IMR-90 (cell line): ENCODE results near the gene ZNF835. TPM values are rescaled to one million over a fixed set of nuclear protein-coding genes. Genes with fewer than 3 reads are reported as not detected.

Experiments
- ATAC-seq: fragments of 200-7000 bp; cut with Tn5 transposase; 2 replicates; pipeline ENCODE4 v1.9.1; 2020; ENCODE audit warnings: low read depth, mild to moderate bottlenecking, moderate library complexity
- BruUV-seq: library from RNA; stranded (reverse); fragments of 400-500 nt; replicated peaks from 2 replicates; lab custom pipeline; 2021; lab: Mats Ljungman, UMichigan
- CTCF ChIA-PET: fragments of 300-600 bp; formaldehyde crosslinking; extraction: SDS; loops from one replicate; lab custom pipeline; 2021; ENCODE audit warnings: antibody characterized with exemption; lab: Yijun Ruan, JAX
- POLR2A ChIA-PET: fragments of 300-600 bp; sonication (Branson Sonifier 250); formaldehyde crosslinking; loops from one replicate; lab custom pipeline; 2022; ENCODE audit warnings: antibody characterized with exemption; ENCODE audit not compliant: unreplicated experiment; lab: Charles Lee
- DNase-seq: peaks from one replicate; pipeline ENCODE4 v3.0.0; 2013
- H2AFZ ChIP-seq: replicated peaks from 2 replicates; pipeline ENCODE3; 2013; ENCODE audit warnings: low read length, mild to moderate bottlenecking; ENCODE audit not compliant: poor library complexity
- H2AK5ac ChIP-seq: 2 replicates; pipeline ENCODE4 v1.6.1; 2013; ENCODE audit warnings: low read depth, low read length, inconsistent platforms
- H2AK9ac ChIP-seq: replicated peaks from 2 replicates; pipeline ENCODE3; 2013; ENCODE audit warnings: mild to moderate bottlenecking, low read depth, low read length, moderate library complexity; ENCODE audit not compliant: poor library complexity
- H2BK120ac ChIP-seq: 2 replicates; pipeline ENCODE4 v1.6.1; 2013; ENCODE audit warnings: low read depth, low read length, inconsistent platforms
- H2BK15ac ChIP-seq: 3 replicates; pipeline ENCODE4 v1.6.1; 2013; ENCODE audit warnings: low read depth, low read length, inconsistent platforms
- H2BK20ac ChIP-seq: 2 replicates; pipeline ENCODE4 v1.6.1; 2013; ENCODE audit warnings: low read depth, mild to moderate bottlenecking, inconsistent platforms, low read length, moderate library complexity
- H2BK5ac ChIP-seq: 2 replicates; pipeline ENCODE4 v1.6.1; 2013; ENCODE audit warnings: mild to moderate bottlenecking, low read depth, low read length, inconsistent platforms; ENCODE audit not compliant: poor library complexity, severe bottlenecking
- H3K14ac ChIP-seq: replicated peaks from 2 replicates; pipeline ENCODE4 v1.6.1; 2013; ENCODE audit warnings: low read depth, low read length, inconsistent platforms
- H3K18ac ChIP-seq: 2 replicates; pipeline ENCODE4 v1.6.1; 2013; ENCODE audit warnings: low read depth, low read length, control low read depth
- H3K23ac ChIP-seq: 2 replicates; pipeline ENCODE4 v1.6.1; 2013; ENCODE audit warnings: low read depth, low read length, inconsistent platforms
- H3K27ac ChIP-seq: 2 replicates; pipeline ENCODE4 v1.5.1; 2013; ENCODE audit warnings: mild to moderate bottlenecking, control low read depth, low read length; ENCODE audit not compliant: insufficient read depth
- H3K27me3 ChIP-seq: 2 replicates; pipeline ENCODE4 v1.6.1; 2013; ENCODE audit warnings: low read length; ENCODE audit not compliant: control insufficient read depth, insufficient read depth
- H3K36me3 ChIP-seq: 2 replicates; pipeline ENCODE4 v1.6.1; 2013; ENCODE audit warnings: low read length, mixed read lengths; ENCODE audit not compliant: control insufficient read depth, insufficient read depth
- H3K4ac ChIP-seq: 2 replicates; pipeline ENCODE4 v1.6.1; 2013; ENCODE audit warnings: low read depth, low read length, inconsistent platforms
- H3K4me1 ChIP-seq: 2 replicates; pipeline ENCODE4 v1.6.1; 2013; ENCODE audit warnings: low read length, mixed read lengths; ENCODE audit not compliant: control insufficient read depth, insufficient read depth
- H3K4me2 ChIP-seq: 2 replicates; pipeline ENCODE4 v1.6.1; 2013; ENCODE audit warnings: low read depth, mild to moderate bottlenecking, control low read depth, low read length, moderate library complexity
- H3K4me3 ChIP-seq: 2 replicates; pipeline ENCODE4 v1.5.1; 2013; ENCODE audit warnings: low read depth, mild to moderate bottlenecking, control low read depth, low read length, moderate library complexity; ENCODE audit not compliant: insufficient read depth
- H3K56ac ChIP-seq: 2 replicates; pipeline ENCODE4 v1.6.1; 2013; ENCODE audit warnings: low read length, inconsistent platforms; ENCODE audit not compliant: insufficient read depth; ENCODE audit errors: extremely low read depth
- H3K79me1 ChIP-seq, 2 experiments: 2 replicates each; pipeline ENCODE4 v1.6.1; 2013; ENCODE audit warnings: low read length in 2 of 2, inconsistent platforms in 1 of 2, low read depth in 1 of 2
- H3K9ac ChIP-seq: 2 replicates; pipeline ENCODE4 v1.6.1; 2013; ENCODE audit warnings: low read depth, low read length, control low read depth
- H3K9me1 ChIP-seq: 2 replicates; pipeline ENCODE4 v1.6.1; 2013; ENCODE audit warnings: low read length, inconsistent platforms; ENCODE audit not compliant: insufficient read depth
- H3K9me3 ChIP-seq: 2 replicates; pipeline ENCODE4 v1.6.1; 2013; ENCODE audit warnings: low read length; ENCODE audit not compliant: control insufficient read depth, insufficient read depth
- H4K20me1 ChIP-seq: 2 replicates; pipeline ENCODE4 v1.6.1; 2013; ENCODE audit warnings: low read length, inconsistent platforms; ENCODE audit not compliant: insufficient read depth
- H4K5ac ChIP-seq: 2 replicates; pipeline ENCODE4 v1.6.1; 2013; ENCODE audit warnings: mild to moderate bottlenecking, low read depth, low read length, control low read depth
- H4K8ac ChIP-seq, 2 experiments: 2 replicates each; pipeline ENCODE4 v1.6.1; 2013; ENCODE audit warnings: low read depth in 2 of 2, low read length in 2 of 2, control low read depth in 1 of 2, inconsistent platforms in 1 of 2
- H4K91ac ChIP-seq: 2 replicates; pipeline ENCODE4 v1.6.1; 2013; ENCODE audit warnings: low read depth, low read length, inconsistent platforms; ENCODE audit not compliant: insufficient read depth
- MAFK ChIP-seq: IDR thresholded peaks from 2 replicates; pipeline ENCODE4 v1.6.1; 2012; ENCODE audit warnings: low read depth, low read length, improper control_type of control experiment
- NFE2L2 ChIP-seq: fragments of 150-350 bp; IDR thresholded peaks from 2 replicates; pipeline ENCODE4 v1.6.1; 2016; ENCODE audit warnings: low read depth, mild to moderate bottlenecking, low read length
- WGBS, 2 experiments: methylation state at CpG; one replicate each; pipeline versions ENCODE4 v1.1.5 to v1.1.7; 2013; ENCODE audit warnings: missing lambda C conversion rate in 2 of 2; ENCODE audit not compliant: insufficient read length in 1 of 2; ENCODE audit errors: extremely low coverage in 2 of 2; 5-methylcytosine and 5-hydroxymethylcytosine counted together
- dilution Hi-C: fragments of 300-500 bp; cut with HindIII; formaldehyde crosslinking; loops from one replicate; pipeline ENCODE4 v1.14.3; 2018; ENCODE audit warnings: low sequenced_read_pairs; ENCODE audit not compliant: unreplicated experiment
- in situ Hi-C: fragments of 300-500 bp; cut with MboI; formaldehyde crosslinking; loops from 3 replicates; pipeline ENCODE4 v1.14.3; 2019; ENCODE audit warnings: low sequenced_read_pairs, inconsistent platforms, mixed read lengths
- intact Hi-C: fragments of 100-400 bp; cut with micrococcal nuclease; formaldehyde crosslinking; loops from 2 replicates; pipeline ENCODE4 v1.10.0; 2022
- polyA plus RNA-seq, 3 experiments: library from polyadenylated mRNA; depleted of rRNA; stranded (reverse); fragments of >200 nt; gene quantifications; 2 replicates each; pipeline ENCODE4 v1.2.3, GENCODE V29; 2012; ENCODE audit warnings: low replicate concordance in 1 of 3
- total RNA-seq: library from RNA; depleted of rRNA; stranded (reverse); fragments of >200 nt; gene quantifications from 2 replicates; pipeline ENCODE4 v1.2.3, GENCODE V29; 2012

Gene ZNF835
- total and polyA plus RNA-seq, 2 of the 4 experiments (the other 2 are of a cell fraction), result not detected

DNA sequence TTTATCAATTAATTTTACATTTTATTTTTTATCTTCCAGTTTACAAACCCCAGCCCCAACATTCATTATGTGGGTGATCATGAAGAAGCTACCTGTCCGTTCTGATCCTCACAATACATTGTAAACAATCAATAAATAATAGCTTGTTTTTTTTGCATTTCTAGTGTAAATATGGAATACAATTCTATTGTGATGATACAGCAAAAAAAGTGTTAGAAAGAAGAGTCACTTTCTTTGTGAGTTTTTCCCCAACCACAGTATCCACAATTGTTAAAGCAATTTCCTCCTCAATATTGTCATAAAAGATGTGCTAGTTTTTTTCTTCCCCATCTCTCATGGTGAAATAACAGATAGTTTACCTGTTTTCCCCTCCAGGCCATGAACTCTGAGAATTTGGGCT lies 30.3 kb upstream of the ZNF835 start:
- Histone ChIP-seq H3K36me3 (no peaks in the 10 kb centered on the region), H2AK5ac (no peak overlapping the region), H4K8ac (no peak overlapping the region), H3K14ac (no peak overlapping the region), H4K5ac (no peak overlapping the region), H4K20me1 (no peaks in the 10 kb centered on the region), H2BK15ac (no peak overlapping the region), H3K23ac (no peak overlapping the region), H3K4me1 (no peaks in the 10 kb centered on the region), H3K4me2 (no peak overlapping the region), H3K18ac (no peak overlapping the region), H3K9me3 (peaks cover 11% of the 10 kb centered on the region), H3K9ac (no peak overlapping the region), H4K91ac (no peak overlapping the region), H2BK5ac (no peak overlapping the region), H3K79me1 (no peaks in the 10 kb centered on the region), H3K4ac (no peak overlapping the region), H2BK20ac (no peak overlapping the region), H3K56ac (no peak overlapping the region), H3K27me3 (no peaks in the 10 kb centered on the region), H2BK120ac (no peak overlapping the region), H2AK9ac (no peak overlapping the region), H3K4me3 (no peak overlapping the region), H3K9me1 (no peaks in the 10 kb centered on the region), H3K27ac (no peak overlapping the region), H2AFZ (no peak overlapping the region)
- dilution Hi-C loops (no loop called here), in situ Hi-C loops (no loop called here), intact Hi-C loops (no loop called here)
- ATAC-seq (no peak), DNase-seq (no peak)
- no CpG with 5 or more reads among the region's 1 CpG for WGBS, 2 experiments
- ChIA-PET POLR2A (no interaction called here), CTCF (interaction anchor here (0.5 kb wide), 1 partner anchor 92 kb away, joined by 3 read pairs; no protein-coding TSS in a partner anchor)
- no TSS peak for BruUV-seq
- no peak for TF ChIP-seq NFE2L2
- peak; percentile 74 for TF ChIP-seq MAFK
